Breast epithelium (tissue), 3 donors: ENCODE results near the gene FBXO33.

Source experiments
- POLR2A ChIP-seq: fragments of 450-650 bp; IDR thresholded peaks from one replicate; pipeline ENCODE4 v1.6.1; 2016; ENCODE audit warnings: antibody characterized with exemption, mild to moderate bottlenecking, moderate library complexity
- TF ChIP-seq, protein P1 (sequence below), 3 donors: fragments of 450-650 bp; IDR thresholded peaks; one replicate each; pipeline ENCODE4 v1.5.1; 2016 to 2017; ENCODE audit warnings: antibody characterized with exemption in 3 of 3, mild to moderate bottlenecking in 3 of 3, moderate library complexity in 3 of 3

DNA sequence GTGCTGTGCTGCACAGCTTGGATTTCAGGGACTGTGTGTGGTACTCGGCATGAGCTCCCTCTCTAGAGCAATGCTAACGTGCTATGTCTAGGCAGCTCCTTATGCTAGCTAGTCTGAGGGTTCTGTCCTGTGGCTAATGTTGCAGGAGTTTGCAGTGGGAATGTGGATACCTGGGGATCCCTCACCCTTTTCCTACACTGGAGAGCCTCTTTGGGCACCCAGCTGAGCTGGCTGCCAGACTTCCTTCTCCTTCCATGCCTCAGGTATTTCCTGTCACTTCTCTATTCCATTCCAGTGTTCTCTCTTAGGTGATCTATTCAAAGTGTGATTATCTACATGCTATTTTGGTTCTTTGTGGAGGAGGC is 64.9 kb downstream of the FBXO33 start:
- no peak for TF ChIP-seq POLR2A
- TF ChIP-seq, protein P1, sequence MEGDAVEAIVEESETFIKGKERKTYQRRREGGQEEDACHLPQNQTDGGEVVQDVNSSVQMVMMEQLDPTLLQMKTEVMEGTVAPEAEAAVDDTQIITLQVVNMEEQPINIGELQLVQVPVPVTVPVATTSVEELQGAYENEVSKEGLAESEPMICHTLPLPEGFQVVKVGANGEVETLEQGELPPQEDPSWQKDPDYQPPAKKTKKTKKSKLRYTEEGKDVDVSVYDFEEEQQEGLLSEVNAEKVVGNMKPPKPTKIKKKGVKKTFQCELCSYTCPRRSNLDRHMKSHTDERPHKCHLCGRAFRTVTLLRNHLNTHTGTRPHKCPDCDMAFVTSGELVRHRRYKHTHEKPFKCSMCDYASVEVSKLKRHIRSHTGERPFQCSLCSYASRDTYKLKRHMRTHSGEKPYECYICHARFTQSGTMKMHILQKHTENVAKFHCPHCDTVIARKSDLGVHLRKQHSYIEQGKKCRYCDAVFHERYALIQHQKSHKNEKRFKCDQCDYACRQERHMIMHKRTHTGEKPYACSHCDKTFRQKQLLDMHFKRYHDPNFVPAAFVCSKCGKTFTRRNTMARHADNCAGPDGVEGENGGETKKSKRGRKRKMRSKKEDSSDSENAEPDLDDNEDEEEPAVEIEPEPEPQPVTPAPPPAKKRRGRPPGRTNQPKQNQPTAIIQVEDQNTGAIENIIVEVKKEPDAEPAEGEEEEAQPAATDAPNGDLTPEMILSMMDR (IDR thresholded peaks at IDR 0.05) = no peak
